Suprapubic skin (tissue), 4 donors: ENCODE results near the gene MCEE.

Source experiments
- EP300 ChIP-seq: sonication (generic); formaldehyde crosslinking; IDR thresholded peaks from one replicate; pipeline ENCODE4 v1.6.1; 2017; ENCODE audit warnings: antibody characterized with exemption
- POLR2A ChIP-seq, 2 donors: fragments of 450-650 bp; IDR thresholded peaks; one replicate each; pipeline ENCODE4 v1.6.1; 2017; ENCODE audit warnings: antibody characterized with exemption in 2 of 2, mild to moderate bottlenecking in 2 of 2, moderate library complexity in 2 of 2
- POLR2AphosphoS5 ChIP-seq, 3 donors: sonication (generic); formaldehyde crosslinking; IDR thresholded peaks; one replicate each; pipeline ENCODE4 v1.6.1; 2017; ENCODE audit warnings: antibody characterized with exemption in 3 of 3
- TF ChIP-seq, protein P1 (sequence below), 2 donors: fragments of 200-600 bp in 1 of 2; fragments of 450-650 bp in 1 of 2; sonication (generic) in 1 of 2; IDR thresholded peaks; one replicate each; pipeline ENCODE4 v1.5.1; 2016 to 2019; ENCODE audit warnings: antibody characterized with exemption in 2 of 2, mild to moderate bottlenecking in 1 of 2, moderate library complexity in 1 of 2

DNA sequence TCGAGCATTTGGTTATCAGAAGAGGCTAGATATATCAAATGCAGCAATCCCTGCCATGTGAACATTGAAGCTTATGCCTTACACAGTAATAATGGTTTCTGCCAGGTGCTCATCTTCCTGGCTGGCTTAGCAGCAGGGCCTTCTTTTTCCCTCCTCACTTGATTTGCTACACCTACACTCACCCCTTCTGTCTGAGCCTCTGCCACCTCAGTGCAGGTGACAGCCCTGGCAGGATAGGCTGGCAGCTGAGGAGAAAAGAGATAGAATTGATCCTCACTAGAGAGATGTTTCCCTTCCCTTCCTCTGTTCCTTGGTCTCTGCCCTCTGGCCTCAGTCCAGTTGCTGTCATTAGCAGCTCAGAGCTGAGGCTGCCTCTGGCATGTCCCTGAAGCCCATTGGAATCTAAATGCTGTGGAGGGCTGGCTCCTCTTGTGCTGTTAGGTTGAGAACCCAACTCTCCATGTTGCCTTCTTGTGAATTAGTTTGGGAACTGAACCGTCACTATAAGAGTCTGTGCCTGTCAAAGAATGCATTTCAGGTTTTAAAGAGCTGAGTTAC lies 18.6 kb upstream of the MCEE start:
- TF ChIP-seq, protein P1, sequence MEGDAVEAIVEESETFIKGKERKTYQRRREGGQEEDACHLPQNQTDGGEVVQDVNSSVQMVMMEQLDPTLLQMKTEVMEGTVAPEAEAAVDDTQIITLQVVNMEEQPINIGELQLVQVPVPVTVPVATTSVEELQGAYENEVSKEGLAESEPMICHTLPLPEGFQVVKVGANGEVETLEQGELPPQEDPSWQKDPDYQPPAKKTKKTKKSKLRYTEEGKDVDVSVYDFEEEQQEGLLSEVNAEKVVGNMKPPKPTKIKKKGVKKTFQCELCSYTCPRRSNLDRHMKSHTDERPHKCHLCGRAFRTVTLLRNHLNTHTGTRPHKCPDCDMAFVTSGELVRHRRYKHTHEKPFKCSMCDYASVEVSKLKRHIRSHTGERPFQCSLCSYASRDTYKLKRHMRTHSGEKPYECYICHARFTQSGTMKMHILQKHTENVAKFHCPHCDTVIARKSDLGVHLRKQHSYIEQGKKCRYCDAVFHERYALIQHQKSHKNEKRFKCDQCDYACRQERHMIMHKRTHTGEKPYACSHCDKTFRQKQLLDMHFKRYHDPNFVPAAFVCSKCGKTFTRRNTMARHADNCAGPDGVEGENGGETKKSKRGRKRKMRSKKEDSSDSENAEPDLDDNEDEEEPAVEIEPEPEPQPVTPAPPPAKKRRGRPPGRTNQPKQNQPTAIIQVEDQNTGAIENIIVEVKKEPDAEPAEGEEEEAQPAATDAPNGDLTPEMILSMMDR (IDR thresholded peaks at IDR 0.05), result no peak
- TF ChIP-seq POLR2A (IDR thresholded peaks at IDR 0.05), result no peak
- no peak for TF ChIP-seq EP300
- TF ChIP-seq POLR2AphosphoS5 (IDR thresholded peaks at IDR 0.05), result no peak
